ENCODE results near the gene REV1. TPM values are rescaled to one million over a fixed set of nuclear protein-coding genes. Genes with fewer than 3 reads are reported as not detected.

Gene REV1
- total and polyA plus RNA-seq, 2 of the 13 experiments (the other 11 are each of a cell fraction or from before 2014, with no cell fraction given), result 49.1 to 71.8 TPM

DNA sequence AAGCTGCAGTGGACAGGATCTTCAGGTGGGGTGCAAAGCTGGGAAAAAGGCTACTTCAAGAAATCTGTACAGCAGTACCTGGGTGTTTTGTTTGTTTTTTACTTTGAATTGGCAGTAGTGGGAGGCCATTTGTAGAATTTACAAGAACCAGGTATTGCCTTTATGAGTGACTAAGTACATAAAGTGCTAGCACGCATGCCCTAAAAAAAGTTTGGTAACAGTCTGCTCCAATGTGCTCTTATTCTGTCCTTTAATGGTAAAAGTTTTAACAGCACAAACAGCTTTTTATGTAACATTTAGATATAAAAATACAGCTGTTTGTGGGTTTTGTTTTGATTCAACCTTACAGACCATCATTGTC is 17.2 kb downstream of the REV1 start:
- in situ Hi-C loops (cut with HindIII; ENCODE audit: extremely low pct_ligation_motif_present, low pct_unique_long_range_greater_than_20kb), result no loop called here
- Histone ChIP-seq H3K27me3 (ENCODE audit: control insufficient read depth in 1 of 2, insufficient read depth in 2 of 2, low read length in 2 of 2) (no peaks in the 10 kb centered on the region), H3K4me1 (ENCODE audit: insufficient read depth, low read length) (peaks cover 65% of the 10 kb centered on the region), H2AFZ (ENCODE audit: low read length) (no peak overlapping the region), H4K20me1 (ENCODE audit: insufficient read depth, low read length) (peaks cover 64% of the 10 kb centered on the region), H3K36me3 (replicated peaks in 1 of 2; ENCODE audit: control insufficient read depth in 1 of 2, insufficient read depth in 2 of 2, low read length in 2 of 2) (peaks cover 0 to 1% of the 10 kb centered on the region in 2 experiments; a peak in 3 of 5 replicates), H3K4me2 (ENCODE audit: low read depth, low read length) (no peak overlapping the region), H3K9ac (ENCODE audit: insufficient read depth, low read depth, low read length) (no peak overlapping the region), H3K27ac (ENCODE audit: extremely low read length, insufficient read depth, low read length) (no peak overlapping the region), H3K9me3 (ENCODE audit: low read length) (no peaks in the 10 kb centered on the region), H3K79me2 (ENCODE audit: insufficient read depth, low read length) (peaks cover 95% of the 10 kb centered on the region), H3K4me3 (replicated peaks in 1 of 3; ENCODE audit: insufficient read depth in 1 of 3, low read depth in 2 of 3, low read length in 3 of 3) (no peak overlapping the region)
- 96% methylated on average over 1 of the region's 1 CpG for WGBS (ENCODE audit: low lambda C conversion rate)
- no peak for TF ChIP-seq ZNF160 (CRISPR knock-in tag; IDR thresholded peaks at IDR 0.05)
- no peak for TF ChIP-seq ATM (IDR thresholded peaks at IDR 0.05; ENCODE audit: borderline replicate concordance)
- TF ChIP-seq, protein P1, sequence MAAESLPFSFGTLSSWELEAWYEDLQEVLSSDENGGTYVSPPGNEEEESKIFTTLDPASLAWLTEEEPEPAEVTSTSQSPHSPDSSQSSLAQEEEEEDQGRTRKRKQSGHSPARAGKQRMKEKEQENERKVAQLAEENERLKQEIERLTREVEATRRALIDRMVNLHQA (CRISPR knock-in tag; IDR thresholded peaks at IDR 0.05), result no peak
- no peak for TF ChIP-seq YEATS2 (CRISPR knock-in tag; IDR thresholded peaks at IDR 0.05; ENCODE audit: borderline replicate concordance)
- TF ChIP-seq ZNF776 (CRISPR knock-in tag; IDR thresholded peaks at IDR 0.05), result no peak
- no peak for TF ChIP-seq ZNF552 (CRISPR knock-in tag; IDR thresholded peaks at IDR 0.05; ENCODE audit: borderline replicate concordance)
- TF ChIP-seq TGIF2 (CRISPR knock-in tag; IDR thresholded peaks at IDR 0.05), result no peak
- no peak for TF ChIP-seq ZMYM4 (CRISPR knock-in tag; IDR thresholded peaks at IDR 0.05)
- TF ChIP-seq HMG20B (CRISPR knock-in tag; conservative IDR thresholded peaks at IDR 0.05), result no peak
- no peak for TF ChIP-seq SRSF4 (IDR thresholded peaks at IDR 0.05; ENCODE audit: low read depth, low read length, poor library complexity, severe bottlenecking)
- no peak for TF ChIP-seq MEF2D (CRISPR knock-in tag; IDR thresholded peaks at IDR 0.05)
- no peak for TF ChIP-seq ZNF441 (CRISPR knock-in tag; IDR thresholded peaks at IDR 0.05; ENCODE audit: borderline replicate concordance)
- TF ChIP-seq ZBTB38 (CRISPR knock-in tag; IDR thresholded peaks at IDR 0.05), result no peak
- TF ChIP-seq, protein P2, sequence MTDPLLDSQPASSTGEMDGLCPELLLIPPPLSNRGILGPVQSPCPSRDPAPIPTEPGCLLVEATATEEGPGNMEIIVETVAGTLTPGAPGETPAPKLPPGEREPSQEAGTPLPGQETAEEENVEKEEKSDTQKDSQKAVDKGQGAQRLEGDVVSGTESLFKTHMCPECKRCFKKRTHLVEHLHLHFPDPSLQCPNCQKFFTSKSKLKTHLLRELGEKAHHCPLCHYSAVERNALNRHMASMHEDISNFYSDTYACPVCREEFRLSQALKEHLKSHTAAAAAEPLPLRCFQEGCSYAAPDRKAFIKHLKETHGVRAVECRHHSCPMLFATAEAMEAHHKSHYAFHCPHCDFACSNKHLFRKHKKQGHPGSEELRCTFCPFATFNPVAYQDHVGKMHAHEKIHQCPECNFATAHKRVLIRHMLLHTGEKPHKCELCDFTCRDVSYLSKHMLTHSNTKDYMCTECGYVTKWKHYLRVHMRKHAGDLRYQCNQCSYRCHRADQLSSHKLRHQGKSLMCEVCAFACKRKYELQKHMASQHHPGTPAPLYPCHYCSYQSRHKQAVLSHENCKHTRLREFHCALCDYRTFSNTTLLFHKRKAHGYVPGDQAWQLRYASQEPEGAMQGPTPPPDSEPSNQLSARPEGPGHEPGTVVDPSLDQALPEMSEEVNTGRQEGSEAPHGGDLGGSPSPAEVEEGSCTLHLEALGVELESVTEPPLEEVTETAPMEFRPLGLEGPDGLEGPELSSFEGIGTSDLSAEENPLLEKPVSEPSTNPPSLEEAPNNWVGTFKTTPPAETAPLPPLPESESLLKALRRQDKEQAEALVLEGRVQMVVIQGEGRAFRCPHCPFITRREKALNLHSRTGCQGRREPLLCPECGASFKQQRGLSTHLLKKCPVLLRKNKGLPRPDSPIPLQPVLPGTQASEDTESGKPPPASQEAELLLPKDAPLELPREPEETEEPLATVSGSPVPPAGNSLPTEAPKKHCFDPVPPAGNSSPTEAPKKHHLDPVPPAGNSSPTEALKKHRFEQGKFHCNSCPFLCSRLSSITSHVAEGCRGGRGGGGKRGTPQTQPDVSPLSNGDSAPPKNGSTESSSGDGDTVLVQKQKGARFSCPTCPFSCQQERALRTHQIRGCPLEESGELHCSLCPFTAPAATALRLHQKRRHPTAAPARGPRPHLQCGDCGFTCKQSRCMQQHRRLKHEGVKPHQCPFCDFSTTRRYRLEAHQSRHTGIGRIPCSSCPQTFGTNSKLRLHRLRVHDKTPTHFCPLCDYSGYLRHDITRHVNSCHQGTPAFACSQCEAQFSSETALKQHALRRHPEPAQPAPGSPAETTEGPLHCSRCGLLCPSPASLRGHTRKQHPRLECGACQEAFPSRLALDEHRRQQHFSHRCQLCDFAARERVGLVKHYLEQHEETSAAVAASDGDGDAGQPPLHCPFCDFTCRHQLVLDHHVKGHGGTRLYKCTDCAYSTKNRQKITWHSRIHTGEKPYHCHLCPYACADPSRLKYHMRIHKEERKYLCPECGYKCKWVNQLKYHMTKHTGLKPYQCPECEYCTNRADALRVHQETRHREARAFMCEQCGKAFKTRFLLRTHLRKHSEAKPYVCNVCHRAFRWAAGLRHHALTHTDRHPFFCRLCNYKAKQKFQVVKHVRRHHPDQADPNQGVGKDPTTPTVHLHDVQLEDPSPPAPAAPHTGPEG (CRISPR knock-in tag; IDR thresholded peaks at IDR 0.05), result no peak
- TF ChIP-seq SMAD3 (CRISPR knock-in tag; IDR thresholded peaks at IDR 0.05), result no peak
- TF ChIP-seq, protein P3, sequence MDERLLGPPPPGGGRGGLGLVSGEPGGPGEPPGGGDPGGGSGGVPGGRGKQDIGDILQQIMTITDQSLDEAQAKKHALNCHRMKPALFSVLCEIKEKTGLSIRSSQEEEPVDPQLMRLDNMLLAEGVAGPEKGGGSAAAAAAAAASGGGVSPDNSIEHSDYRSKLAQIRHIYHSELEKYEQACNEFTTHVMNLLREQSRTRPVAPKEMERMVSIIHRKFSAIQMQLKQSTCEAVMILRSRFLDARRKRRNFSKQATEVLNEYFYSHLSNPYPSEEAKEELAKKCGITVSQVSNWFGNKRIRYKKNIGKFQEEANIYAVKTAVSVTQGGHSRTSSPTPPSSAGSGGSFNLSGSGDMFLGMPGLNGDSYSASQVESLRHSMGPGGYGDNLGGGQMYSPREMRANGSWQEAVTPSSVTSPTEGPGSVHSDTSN (CRISPR knock-in tag; IDR thresholded peaks at IDR 0.05), result no peak
- BruUV-seq (replicated peaks), result no TSS peak
- ATAC-seq, result no peak
- ChIA-PET POLR2A (no interaction called here), CTCF (ENCODE audit: low intra/inter-chr PET ratio, low total read pairs) (no interaction called here)
- intact Hi-C loops (cut with micrococcal nuclease; ENCODE audit: unreplicated experiment), result no loop called here
- DNase-seq (ENCODE audit: low spot score), result no peak
- FAIRE-seq, result no peak
